CD8-positive, alpha-beta memory T cell (primary cell): ENCODE measurements around the gene ABLIM1. TPM values are rescaled to one million over a fixed set of nuclear protein-coding genes. Genes with fewer than 3 reads are reported as not detected.

ENCODE experiments used
- CTCF ChIA-PET: fragments of 350-600 bp; sonication (Branson Sonifier 250); formaldehyde crosslinking; loops from one replicate; lab custom pipeline; 2021; ENCODE audit warnings: antibody characterized with exemption; lab: Charles Lee
- POLR2A ChIA-PET: fragments of 350-600 bp; sonication (Branson Sonifier 250); formaldehyde crosslinking; loops from one replicate; lab custom pipeline; 2021; ENCODE audit warnings: antibody characterized with exemption; lab: Charles Lee
- DNase-seq, 5 donors: peaks; one replicate each; pipeline versions ENCODE4 v3.0.0 to v3.0.0-alpha.2; 2020 to 2022; ENCODE audit warnings: mixed read lengths in 1 of 5
- H3K27ac ChIP-seq: one replicate; pipeline ENCODE4 v1.7.0; 2013; ENCODE audit warnings: low read depth, mild to moderate bottlenecking, low read length, moderate library complexity
- H3K27me3 ChIP-seq: 2 replicates; pipeline ENCODE4 v1.7.0; 2013; ENCODE audit warnings: low read length, mild to moderate bottlenecking; ENCODE audit not compliant: insufficient read depth, poor library complexity, severe bottlenecking
- H3K36me3 ChIP-seq: 2 replicates; pipeline ENCODE4 v1.7.0; 2013; ENCODE audit warnings: mild to moderate bottlenecking, low read length, moderate library complexity; ENCODE audit not compliant: insufficient read depth
- H3K4me1 ChIP-seq: 2 replicates; pipeline ENCODE4 v1.7.0; 2013; ENCODE audit warnings: mild to moderate bottlenecking, low read length, moderate library complexity; ENCODE audit not compliant: insufficient read depth
- H3K4me3 ChIP-seq: 2 replicates; pipeline ENCODE4 v1.7.0; 2013; ENCODE audit warnings: mild to moderate bottlenecking, low read length
- H3K9me3 ChIP-seq: 2 replicates; pipeline ENCODE4 v1.7.0; 2013; ENCODE audit warnings: mild to moderate bottlenecking, low read length
- H3K27ac Mint-ChIP-seq, 8 donors: one replicate each; pipeline ENCODE4 v1.8.0; 2020 to 2021; ENCODE audit warnings: mixed read lengths in 8 of 8, mild to moderate bottlenecking in 6 of 8, inconsistent platforms in 3 of 8, moderate library complexity in 3 of 8
- H3K27me3 Mint-ChIP-seq, 2 donors: one replicate each; pipeline ENCODE4 v1.8.0; 2020 to 2021; ENCODE audit warnings: mixed read lengths in 2 of 2, mild to moderate bottlenecking in 1 of 2, moderate library complexity in 1 of 2
- H3K36me3 Mint-ChIP-seq, 3 donors: one replicate each; pipeline ENCODE4 v1.8.0; 2020 to 2021; ENCODE audit warnings: mixed read lengths in 3 of 3, inconsistent platforms in 1 of 3, mild to moderate bottlenecking in 1 of 3
- H3K4me1 Mint-ChIP-seq, 3 donors: one replicate each; pipeline ENCODE4 v1.8.0; 2020 to 2021; ENCODE audit warnings: mixed read lengths in 3 of 3, inconsistent platforms in 1 of 3, mild to moderate bottlenecking in 1 of 3
- H3K4me3 Mint-ChIP-seq, 7 donors: one replicate each; pipeline ENCODE4 v1.8.0; 2020 to 2021; ENCODE audit warnings: mixed read lengths in 7 of 7, mild to moderate bottlenecking in 6 of 7, moderate library complexity in 4 of 7, inconsistent platforms in 2 of 7
- H3K9me3 Mint-ChIP-seq, 5 donors: one replicate each; pipeline ENCODE4 v1.8.0; 2020 to 2022; ENCODE audit warnings: mixed read lengths in 5 of 5, mild to moderate bottlenecking in 3 of 5, moderate library complexity in 2 of 5, inconsistent platforms in 1 of 5
- polyA plus RNA-seq: library from polyadenylated mRNA; unstranded; fragments of 300-500 nt; fragmentation: Illumina TruSeq; gene quantifications from one replicate; pipeline ENCODE4 v1.2.3, GENCODE V29; 2021
- total RNA-seq, 2 experiments: library from RNA; stranded (reverse); gene quantifications; one replicate each; pipeline ENCODE4 v1.2.3, GENCODE V29; 2021

The ABLIM1 gene
- total and polyA plus RNA-seq, 3 experiments from 2014 or later = 45.8 to 123 (median 48.3) TPM

DNA sequence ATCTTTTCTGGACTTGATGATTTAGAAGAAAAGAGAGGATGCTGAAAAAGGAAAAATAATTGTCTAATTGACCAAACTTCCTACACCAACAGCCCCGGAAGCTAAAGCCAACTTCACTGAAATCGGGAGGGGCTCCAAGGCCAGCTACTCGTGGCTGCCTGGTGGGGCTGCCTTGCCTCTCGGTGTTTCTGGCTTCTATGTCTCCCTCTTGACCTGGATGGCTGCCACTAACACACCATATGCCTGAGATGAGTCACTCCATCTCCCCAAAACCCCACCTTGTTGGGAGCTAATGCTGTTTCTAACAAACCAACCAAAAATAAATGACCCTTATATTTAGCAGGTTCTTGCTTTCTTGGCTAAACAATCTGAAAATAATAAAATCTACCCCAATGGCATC lies 166.1 kb downstream of the ABLIM1 start:
- peaks cover 49 to 70% (median 59%) of the 10 kb centered on the region in 3 donors for H3K4me1 Mint-ChIP-seq
- H3K36me3 Mint-ChIP-seq = peaks cover 5 to 71% (median 16%) of the 10 kb centered on the region in 3 donors
- CTCF ChIA-PET = interaction anchor here (1.2 to 1.3 kb wide), 2 partner anchors 20 to 34 kb away, joined by 4 to 5 read pairs; no protein-coding TSS in a partner anchor

DNA sequence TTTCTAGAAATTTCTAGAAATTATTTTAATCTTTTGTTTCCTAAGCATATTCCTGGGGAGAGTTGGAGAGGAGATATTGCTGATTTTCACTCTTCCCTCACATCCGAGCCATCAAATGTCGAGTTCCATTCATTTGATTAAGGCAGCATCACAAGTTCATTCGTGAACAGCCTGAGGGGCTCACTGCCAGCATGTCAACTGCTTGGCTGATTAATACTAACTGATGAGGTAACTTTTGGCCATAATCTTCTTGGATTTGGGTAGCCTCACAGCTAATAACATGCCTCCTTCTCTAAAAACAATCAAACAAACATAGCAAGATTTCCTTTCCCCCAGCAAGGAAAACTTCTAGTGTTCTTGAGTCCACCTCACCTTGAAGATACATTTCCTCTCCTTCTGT lies 166.7 kb downstream of the ABLIM1 start:
- no peak overlapping the region for H3K27ac ChIP-seq
- CTCF ChIA-PET = interaction anchor here (1.2 to 1.3 kb wide), 2 partner anchors 20 to 35 kb away, joined by 4 to 5 read pairs; no protein-coding TSS in a partner anchor
- Mint-ChIP-seq H3K36me3 (peaks cover 5 to 74% (median 19%) of the 10 kb centered on the region in 3 donors), H3K4me1 (peaks cover 46 to 68% (median 58%) of the 10 kb centered on the region in 3 donors), H3K27me3 (no peaks in the 10 kb centered on the region), H3K27ac (peak overlapping the region in 2 of 8 donors; percentile 14 to 80), H3K4me3 (no peak overlapping the region), H3K9me3 (no peaks in the 10 kb centered on the region)
- no peaks in the 10 kb centered on the region for H3K9me3 ChIP-seq
- no peak for DNase-seq
- no peaks in the 10 kb centered on the region for H3K27me3 ChIP-seq
- no peak overlapping the region for H3K4me3 ChIP-seq
- POLR2A ChIA-PET = no interaction called here
- peaks cover 26% of the 10 kb centered on the region for H3K36me3 ChIP-seq
- H3K4me1 ChIP-seq = peaks cover 44% of the 10 kb centered on the region

More for the DNA sequence above, 166.1 kb downstream of the ABLIM1 start:
- no peak for DNase-seq
- Mint-ChIP-seq H3K9me3 (no peaks in the 10 kb centered on the region), H3K27me3 (peaks cover 0 to 2% of the 10 kb centered on the region in 2 donors), H3K4me3 (peak overlapping the region in 2 of 7 donors; percentile 6 to 29), H3K27ac (peak overlapping the region in 5 of 8 donors; percentile 14 to 80 (median 41))
- no peaks in the 10 kb centered on the region for H3K27me3 ChIP-seq
- H3K27ac ChIP-seq = no peak overlapping the region
- peaks cover 48% of the 10 kb centered on the region for H3K4me1 ChIP-seq
- H3K9me3 ChIP-seq = no peaks in the 10 kb centered on the region
- H3K4me3 ChIP-seq = peak overlapping the region; percentile 11
- H3K36me3 ChIP-seq = peaks cover 21% of the 10 kb centered on the region
- POLR2A ChIA-PET = no interaction called here

DNA sequence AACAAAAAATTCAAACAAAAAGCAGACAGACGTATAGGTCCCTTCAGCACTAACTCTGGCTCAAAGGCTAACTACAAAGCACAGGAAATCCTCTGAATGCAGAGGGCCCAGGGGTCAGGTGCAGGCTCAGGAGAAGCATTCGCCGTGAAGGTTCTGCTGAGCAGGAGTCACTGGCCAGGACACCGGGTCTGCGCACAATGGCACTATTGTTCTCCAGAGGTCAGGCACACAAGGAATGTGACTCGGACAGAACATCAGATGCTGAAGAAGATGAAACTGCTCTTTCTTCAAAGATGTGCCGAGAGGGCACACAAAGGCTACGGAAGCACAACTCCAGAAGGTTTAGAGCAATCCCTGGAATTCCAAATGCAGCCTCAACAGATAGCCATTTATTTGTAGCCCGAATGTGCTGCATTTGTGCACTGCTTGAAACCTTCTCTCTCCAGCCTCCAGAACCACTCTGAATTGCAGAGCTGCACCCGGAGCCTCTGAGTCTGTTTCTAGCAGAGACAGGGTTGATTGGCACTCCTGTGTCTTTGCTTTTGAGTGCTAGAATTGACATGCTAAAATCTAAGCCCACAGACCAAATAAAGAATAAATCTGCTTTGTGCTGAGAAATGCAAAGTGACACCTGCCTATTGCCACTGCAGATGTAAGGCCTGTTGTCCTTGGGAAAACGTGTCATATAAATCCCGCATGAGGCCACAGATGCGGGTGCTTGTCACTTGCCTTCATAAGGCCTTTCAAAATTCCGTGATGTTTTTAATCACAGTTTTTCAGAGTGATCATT lies 168.4 kb downstream of the ABLIM1 start:
- Histone ChIP-seq H3K9me3 (no peaks in the 10 kb centered on the region), H3K36me3 (peaks cover 38% of the 10 kb centered on the region), H3K4me1 (peaks cover 31% of the 10 kb centered on the region), H3K4me3 (no peak overlapping the region), H3K27me3 (no peaks in the 10 kb centered on the region), H3K27ac (no peak overlapping the region)
- H3K4me3 Mint-ChIP-seq = no peak overlapping the region
- H3K36me3 Mint-ChIP-seq = peaks cover 7 to 75% (median 20%) of the 10 kb centered on the region in 3 donors
- H3K9me3 Mint-ChIP-seq = no peaks in the 10 kb centered on the region
- POLR2A ChIA-PET = no interaction called here
- CTCF ChIA-PET = no interaction called here
- H3K27ac Mint-ChIP-seq = no peak overlapping the region
- H3K4me1 Mint-ChIP-seq = peaks cover 33 to 55% (median 47%) of the 10 kb centered on the region in 3 donors
- no peak for DNase-seq
- no peaks in the 10 kb centered on the region for H3K27me3 Mint-ChIP-seq

DNA sequence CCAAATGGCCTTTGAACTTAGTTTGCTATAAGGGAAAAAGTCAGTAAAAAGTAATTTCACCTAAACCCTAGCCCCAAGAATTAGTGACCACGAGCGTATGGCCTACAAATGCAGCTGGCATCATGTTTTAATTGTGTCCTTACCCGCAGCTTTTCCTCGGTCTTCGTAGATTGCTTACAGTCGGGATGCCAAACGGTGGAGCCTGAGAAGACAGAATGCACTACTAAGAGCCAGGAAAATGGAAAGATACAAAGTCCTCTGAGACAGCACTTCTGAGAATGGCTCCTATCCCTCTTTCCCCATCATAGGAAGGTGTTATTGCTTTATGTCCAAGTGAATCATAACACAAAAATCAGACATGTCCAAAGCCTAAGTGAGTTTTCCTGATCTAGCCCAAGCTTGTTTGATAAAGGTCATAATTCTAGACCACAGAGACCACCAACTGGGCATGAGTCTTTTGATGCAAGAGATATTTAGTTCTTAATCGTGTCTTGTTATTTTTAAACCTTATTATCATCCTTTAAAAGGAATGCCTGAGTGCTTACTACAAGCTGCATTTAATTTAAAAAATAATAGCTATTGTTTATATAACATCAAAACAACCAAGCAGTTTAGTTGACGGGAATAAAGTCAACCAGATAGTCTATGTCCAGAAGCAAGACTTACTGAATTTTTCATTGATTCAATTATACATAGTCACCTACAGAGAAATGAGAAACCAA lies 170.1 kb downstream of the ABLIM1 start:
- Mint-ChIP-seq H3K27ac (peak overlapping the region in 1 of 8 donors; percentile 50), H3K27me3 (no peaks in the 10 kb centered on the region), H3K4me1 (peaks cover 19 to 48% (median 34%) of the 10 kb centered on the region in 3 donors), H3K9me3 (no peaks in the 10 kb centered on the region), H3K36me3 (peaks cover 7 to 87% (median 28%) of the 10 kb centered on the region in 3 donors), H3K4me3 (no peak overlapping the region)
- peaks cover 16% of the 10 kb centered on the region for H3K4me1 ChIP-seq
- ChIA-PET POLR2A (no interaction called here), CTCF (interaction anchor here (1.0 to 5.6 kb wide), 2 partner anchors 16 to 38 kb away, joined by 3 to 18 read pairs; no protein-coding TSS in a partner anchor)
- no peak overlapping the region for H3K27ac ChIP-seq
- peaks cover 38% of the 10 kb centered on the region for H3K36me3 ChIP-seq
- H3K4me3 ChIP-seq = no peak overlapping the region
- H3K9me3 ChIP-seq = no peaks in the 10 kb centered on the region
- H3K27me3 ChIP-seq = no peaks in the 10 kb centered on the region
- no peak for DNase-seq

DNA sequence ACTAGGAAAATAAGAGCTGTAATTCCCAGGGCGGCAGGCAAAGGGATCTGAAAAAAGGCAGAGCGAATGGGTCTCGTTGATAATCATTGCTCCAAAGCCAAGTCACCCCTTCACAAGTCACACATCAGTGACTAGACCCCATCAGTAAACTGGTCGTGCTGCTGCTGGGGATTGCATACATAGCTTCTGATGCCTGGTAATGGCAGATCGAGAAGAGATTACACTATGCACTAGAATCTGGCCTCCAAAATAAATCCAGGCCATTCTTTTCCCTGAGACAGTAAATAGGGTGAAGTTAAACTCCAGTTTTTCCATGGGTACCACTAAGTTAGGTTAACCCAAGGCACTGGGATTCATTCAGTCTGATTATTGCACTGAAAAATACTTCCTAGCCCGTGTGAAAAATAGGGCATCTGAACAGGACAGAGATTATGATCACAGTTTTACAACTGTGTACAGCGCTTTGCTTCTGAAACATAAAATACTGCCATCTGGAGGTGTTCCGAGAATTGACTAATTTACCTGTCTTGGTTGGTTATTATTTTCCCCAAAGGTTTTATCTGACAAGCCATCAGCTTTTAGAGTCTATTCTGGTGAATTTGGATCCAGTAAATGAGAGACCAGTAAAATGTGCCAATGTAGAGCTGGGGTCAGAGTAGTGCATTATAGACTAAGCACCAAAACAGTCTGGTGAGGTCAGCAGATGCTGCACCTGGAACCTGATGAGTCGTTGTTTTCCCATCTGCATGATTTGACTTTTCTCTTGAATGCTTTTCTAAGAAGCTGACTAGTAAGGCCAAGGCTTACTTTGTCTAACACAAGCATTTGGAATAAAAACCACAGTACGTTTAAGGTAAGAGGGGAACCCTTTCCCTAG lies 170.9 kb downstream of the ABLIM1 start:
- Mint-ChIP-seq H3K4me3 (no peak overlapping the region), H3K27ac (peak overlapping the region in 1 of 8 donors; percentile 50), H3K9me3 (no peaks in the 10 kb centered on the region), H3K27me3 (no peaks in the 10 kb centered on the region), H3K4me1 (peaks cover 11 to 46% (median 26%) of the 10 kb centered on the region in 3 donors), H3K36me3 (peaks cover 7 to 92% (median 28%) of the 10 kb centered on the region in 3 donors)
- Histone ChIP-seq H3K9me3 (no peaks in the 10 kb centered on the region), H3K27me3 (no peaks in the 10 kb centered on the region), H3K4me3 (no peak overlapping the region), H3K36me3 (peaks cover 38% of the 10 kb centered on the region), H3K27ac (no peak overlapping the region), H3K4me1 (peaks cover 11% of the 10 kb centered on the region)
- CTCF ChIA-PET = interaction anchor here (5.6 kb wide), 1 partner anchor 15 kb away, joined by 18 read pairs; no protein-coding TSS in a partner anchor
- POLR2A ChIA-PET = no interaction called here
- no peak for DNase-seq

DNA sequence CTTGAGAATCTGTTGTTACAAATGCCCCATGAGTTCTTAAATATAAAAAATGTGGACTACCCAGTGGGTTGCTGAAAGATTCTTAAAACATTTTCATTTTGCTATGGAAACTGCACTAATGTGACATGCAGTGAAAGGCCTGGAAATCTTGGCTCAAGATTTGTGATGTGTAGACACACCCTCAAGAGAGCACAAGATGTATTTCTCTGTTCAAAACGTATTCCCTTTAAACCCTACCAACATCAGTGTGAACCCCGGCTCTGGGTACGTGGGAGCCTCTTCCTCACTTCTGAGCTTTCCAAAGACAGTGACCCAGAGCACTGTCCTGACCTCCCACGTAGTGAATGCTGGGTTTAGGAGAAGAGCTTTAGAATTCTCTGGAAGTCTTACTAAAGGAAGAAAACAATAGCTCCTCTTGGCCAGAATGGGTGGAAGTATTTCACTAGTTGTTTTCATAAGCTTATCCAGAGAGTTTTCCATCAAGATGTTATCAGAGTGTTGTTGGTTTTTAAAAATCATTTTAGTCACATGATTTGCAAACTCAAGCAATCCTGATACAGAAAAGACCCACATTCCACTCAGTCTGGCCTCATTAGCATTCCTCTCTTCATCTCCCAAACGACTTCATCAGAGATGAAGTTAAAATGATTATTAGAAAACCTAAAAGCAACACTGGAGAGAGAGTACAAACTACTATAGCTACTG lies 172.2 kb downstream of the ABLIM1 start:
- peaks cover 7 to 95% (median 35%) of the 10 kb centered on the region in 3 donors for H3K36me3 Mint-ChIP-seq
- H3K27ac Mint-ChIP-seq = no peak overlapping the region
- Histone ChIP-seq H3K36me3 (peaks cover 38% of the 10 kb centered on the region), H3K27ac (no peak overlapping the region), H3K27me3 (no peaks in the 10 kb centered on the region), H3K4me3 (no peak overlapping the region), H3K9me3 (no peaks in the 10 kb centered on the region), H3K4me1 (peaks cover 12% of the 10 kb centered on the region)
- no peak overlapping the region for H3K4me3 Mint-ChIP-seq
- H3K9me3 Mint-ChIP-seq = no peaks in the 10 kb centered on the region
- peaks cover 4 to 45% (median 26%) of the 10 kb centered on the region in 3 donors for H3K4me1 Mint-ChIP-seq
- no peaks in the 10 kb centered on the region for H3K27me3 Mint-ChIP-seq
- CTCF ChIA-PET = interaction anchor here (0.8 to 5.6 kb wide), 3 partner anchors 14 to 300 kb away, joined by 3 to 18 read pairs (median 3); no protein-coding TSS in a partner anchor
- POLR2A ChIA-PET = interaction anchor here (0.6 kb wide), 1 partner anchor 28 kb away, joined by 3 read pairs; no protein-coding TSS in a partner anchor
- DNase-seq = no peak

DNA sequence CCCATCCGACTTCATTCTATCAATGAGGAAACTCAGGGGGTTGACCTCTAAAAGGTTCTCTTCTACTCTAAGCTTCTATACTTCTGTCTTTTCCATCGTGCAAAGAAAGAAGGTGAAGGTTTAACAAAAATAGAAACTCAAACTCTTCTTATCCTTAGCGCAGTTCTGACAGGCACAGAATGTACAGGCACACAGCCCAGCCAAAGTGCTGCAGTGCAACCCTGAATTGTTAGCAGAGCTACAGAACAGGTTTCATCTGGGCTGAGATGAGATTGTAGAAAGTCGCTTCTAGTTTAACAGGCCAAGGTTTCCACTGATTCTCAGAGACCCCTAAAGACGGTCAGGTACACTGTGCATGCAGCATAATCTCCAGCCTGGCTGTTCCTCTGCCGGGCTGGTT lies 174.5 kb downstream of the ABLIM1 start:
- H3K27ac ChIP-seq = no peak overlapping the region
- Mint-ChIP-seq H3K4me1 (peaks cover 6 to 60% (median 40%) of the 10 kb centered on the region in 3 donors), H3K9me3 (no peaks in the 10 kb centered on the region), H3K27ac (peak overlapping the region in 5 of 8 donors; percentile 8 to 82 (median 29)), H3K36me3 (peaks cover 7 to 95% (median 32%) of the 10 kb centered on the region in 3 donors), H3K4me3 (no peak overlapping the region), H3K27me3 (no peaks in the 10 kb centered on the region)
- ChIA-PET POLR2A (no interaction called here), CTCF (interaction anchor here (0.5 to 5.6 kb wide), 2 partner anchors 10 to 12 kb away, joined by 3 to 18 read pairs; no protein-coding TSS in a partner anchor)
- H3K4me1 ChIP-seq = peaks cover 14% of the 10 kb centered on the region
- H3K4me3 ChIP-seq = no peak overlapping the region
- H3K27me3 ChIP-seq = no peaks in the 10 kb centered on the region
- H3K9me3 ChIP-seq = no peaks in the 10 kb centered on the region
- no peak for DNase-seq
- peaks cover 31% of the 10 kb centered on the region for H3K36me3 ChIP-seq
